ENCODE measurements around the gene RALGAPA2. TPM values are rescaled to one million over a fixed set of nuclear protein-coding genes. Genes with fewer than 3 reads are reported as not detected.

RALGAPA2 gene
- total RNA-seq, 4 donors from 2014 or later = 13.3 to 29.8 (median 23.6) TPM

DNA sequence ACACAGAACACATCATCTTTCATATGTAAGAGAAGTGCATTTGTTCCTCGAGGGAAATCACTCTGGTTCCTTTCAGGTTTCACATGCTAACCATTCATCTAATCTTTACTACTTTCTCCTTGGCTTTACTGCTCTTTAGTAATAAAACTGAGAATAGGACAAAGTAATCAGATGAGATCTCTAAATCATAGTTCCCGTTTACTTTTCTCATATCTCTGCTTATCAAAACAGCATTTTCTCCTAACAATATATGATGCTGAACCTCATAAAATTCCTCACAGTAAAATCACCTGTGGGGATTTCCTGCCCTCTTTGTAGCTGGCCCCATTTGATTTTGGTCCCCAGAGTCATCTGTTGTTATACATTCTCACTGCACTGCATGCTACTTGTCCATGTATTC, 100.2 kb downstream of the RALGAPA2 start:
- Histone ChIP-seq H3K4me3 (no peak overlapping the region), H3K4me1 (peaks cover 0 to 10% (median 0%) of the 10 kb centered on the region in 3 donors), H3K27me3 (no peaks in the 10 kb centered on the region), H3K36me3 (peaks cover 0 to 66% (median 0%) of the 10 kb centered on the region in 3 donors), H3K9me3 (no peaks in the 10 kb centered on the region), H3K27ac (no peak overlapping the region)
- no peak for TF ChIP-seq POLR2A (IDR thresholded peaks at IDR 0.05)
- TF ChIP-seq, protein P1, sequence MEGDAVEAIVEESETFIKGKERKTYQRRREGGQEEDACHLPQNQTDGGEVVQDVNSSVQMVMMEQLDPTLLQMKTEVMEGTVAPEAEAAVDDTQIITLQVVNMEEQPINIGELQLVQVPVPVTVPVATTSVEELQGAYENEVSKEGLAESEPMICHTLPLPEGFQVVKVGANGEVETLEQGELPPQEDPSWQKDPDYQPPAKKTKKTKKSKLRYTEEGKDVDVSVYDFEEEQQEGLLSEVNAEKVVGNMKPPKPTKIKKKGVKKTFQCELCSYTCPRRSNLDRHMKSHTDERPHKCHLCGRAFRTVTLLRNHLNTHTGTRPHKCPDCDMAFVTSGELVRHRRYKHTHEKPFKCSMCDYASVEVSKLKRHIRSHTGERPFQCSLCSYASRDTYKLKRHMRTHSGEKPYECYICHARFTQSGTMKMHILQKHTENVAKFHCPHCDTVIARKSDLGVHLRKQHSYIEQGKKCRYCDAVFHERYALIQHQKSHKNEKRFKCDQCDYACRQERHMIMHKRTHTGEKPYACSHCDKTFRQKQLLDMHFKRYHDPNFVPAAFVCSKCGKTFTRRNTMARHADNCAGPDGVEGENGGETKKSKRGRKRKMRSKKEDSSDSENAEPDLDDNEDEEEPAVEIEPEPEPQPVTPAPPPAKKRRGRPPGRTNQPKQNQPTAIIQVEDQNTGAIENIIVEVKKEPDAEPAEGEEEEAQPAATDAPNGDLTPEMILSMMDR (IDR thresholded peaks at IDR 0.05) = no peak
- WGBS, 2 donors = 61 to 69% methylated on average over 2 of the region's 2 CpGs
- intact Hi-C loops (cut with DNase I) = no loop called here
- no peak for DNase-seq

DNA sequence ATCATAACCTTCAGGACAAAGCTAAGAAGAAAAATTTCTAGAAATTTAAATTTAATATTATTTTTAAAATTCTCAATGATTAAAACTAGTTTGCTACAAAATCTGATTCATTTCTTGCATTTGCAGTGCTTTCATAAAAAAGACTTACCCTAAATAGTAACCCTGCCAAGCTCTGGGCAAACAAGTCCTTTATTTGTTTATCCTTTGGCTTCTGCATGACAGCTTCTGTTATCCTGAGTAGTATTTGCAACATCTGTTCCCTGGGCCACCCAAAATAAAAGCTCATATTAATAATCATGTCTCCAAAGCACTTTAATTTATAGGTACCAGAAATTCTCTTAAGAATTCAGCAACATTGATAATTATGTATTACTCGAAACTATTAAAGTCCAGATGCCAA, 101.3 kb downstream of the RALGAPA2 start:
- H3K4me3 ChIP-seq = no peak overlapping the region
- no peak for TF ChIP-seq POLR2A (IDR thresholded peaks at IDR 0.05)
- TF ChIP-seq, protein P1 (IDR thresholded peaks at IDR 0.05) = no peak
- H3K4me1 ChIP-seq = peaks cover 0 to 10% (median 0%) of the 10 kb centered on the region in 3 donors
- intact Hi-C loops (cut with DNase I) = no loop called here
- no peak for DNase-seq
- no peak overlapping the region for H3K27ac ChIP-seq
- peaks cover 0 to 55% (median 0%) of the 10 kb centered on the region in 3 donors for H3K36me3 ChIP-seq
- H3K27me3 ChIP-seq = no peaks in the 10 kb centered on the region
- 78 to 79% methylated on average over 1 of the region's 1 CpG for WGBS, 2 donors
- H3K9me3 ChIP-seq = no peaks in the 10 kb centered on the region

DNA sequence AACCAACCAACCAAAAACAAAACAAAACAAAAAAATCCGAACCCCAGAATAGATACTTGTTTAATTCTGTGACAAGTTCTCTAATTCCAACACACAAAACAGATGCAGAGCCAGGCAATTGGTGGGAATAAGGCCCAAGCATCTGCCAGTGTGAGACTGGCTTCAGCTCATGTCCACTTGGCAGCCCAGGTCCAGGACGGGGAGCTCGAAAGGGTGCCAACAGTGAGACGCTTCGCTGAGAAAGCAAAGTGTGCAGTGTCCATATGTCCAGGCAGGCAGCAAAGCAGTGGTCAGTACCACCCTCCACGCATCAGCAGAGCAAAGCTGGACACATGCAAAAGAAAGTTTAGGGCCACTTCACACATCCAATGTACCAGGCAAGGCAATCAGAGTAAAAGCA, 102.9 kb downstream of the RALGAPA2 start:
- no peak for DNase-seq
- TF ChIP-seq, protein P1 (IDR thresholded peaks at IDR 0.05) = no peak
- no peak for TF ChIP-seq POLR2A (IDR thresholded peaks at IDR 0.05)

DNA sequence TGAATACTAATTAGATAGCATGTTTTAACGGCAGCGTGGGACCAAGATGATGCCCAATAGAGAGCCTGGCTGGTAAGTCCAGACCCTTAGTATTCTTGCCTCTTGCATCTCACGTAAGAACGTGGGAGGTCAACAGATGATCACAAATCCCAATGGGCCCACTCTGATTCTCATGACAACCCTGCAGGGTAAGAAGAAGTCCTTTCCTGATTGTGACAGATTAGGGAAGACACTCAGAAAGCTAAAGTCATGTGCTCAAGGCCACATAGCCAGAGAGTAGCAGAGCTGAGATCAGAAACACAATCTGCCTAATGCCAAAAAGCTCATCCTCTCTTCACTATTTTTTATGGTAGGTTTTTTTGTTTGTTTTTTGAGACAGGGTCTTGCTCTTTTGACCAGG, 103.8 kb downstream of the RALGAPA2 start:
- Histone ChIP-seq H3K36me3 (peaks cover 0 to 49% (median 5%) of the 10 kb centered on the region in 3 donors), H3K27ac (no peak overlapping the region), H3K4me3 (no peak overlapping the region), H3K9me3 (no peaks in the 10 kb centered on the region), H3K4me1 (peaks cover 0 to 18% (median 4%) of the 10 kb centered on the region in 3 donors), H3K27me3 (no peaks in the 10 kb centered on the region)
- DNase-seq = no peak
- TF ChIP-seq, protein P1 (IDR thresholded peaks at IDR 0.05) = no peak
- TF ChIP-seq POLR2A (IDR thresholded peaks at IDR 0.05) = no peak
- intact Hi-C loops (cut with DNase I) = loop anchor here (10.0 kb wide), 1 partner anchor 216 kb away; no protein-coding TSS in a partner anchor
- WGBS, 2 donors = 89 to 90% methylated on average over 4 of the region's 4 CpGs

More for the DNA sequence above, 102.9 kb downstream of the RALGAPA2 start:
- WGBS, 2 donors = 96 to 98% methylated on average over 6 of the region's 6 CpGs
- Histone ChIP-seq H3K9me3 (no peaks in the 10 kb centered on the region), H3K27ac (no peak overlapping the region), H3K4me1 (peaks cover 0 to 10% (median 0%) of the 10 kb centered on the region in 3 donors), H3K36me3 (peaks cover 0 to 52% (median 0%) of the 10 kb centered on the region in 3 donors), H3K27me3 (no peaks in the 10 kb centered on the region), H3K4me3 (no peak overlapping the region)
- intact Hi-C loops (cut with DNase I) = loop anchor here (10.0 kb wide), 1 partner anchor 215 kb away; no protein-coding TSS in a partner anchor

DNA sequence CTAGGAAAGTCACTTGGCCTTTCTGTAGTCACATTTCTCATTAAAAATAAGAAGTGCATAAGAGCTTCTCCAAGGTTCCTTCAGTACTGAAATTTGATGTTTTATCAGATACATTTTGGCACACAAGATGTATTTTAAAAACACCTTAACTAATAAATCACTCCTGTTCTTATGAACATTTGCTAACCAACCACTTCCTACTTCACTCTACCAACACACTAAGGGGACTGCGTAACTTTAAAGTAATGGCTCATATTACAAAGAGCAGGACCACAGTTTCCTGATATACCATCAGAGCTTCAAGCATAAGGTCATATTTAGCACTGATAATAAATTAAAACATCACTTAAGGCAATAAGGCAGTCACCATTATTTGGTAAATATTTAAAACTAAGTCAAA, 104.4 kb downstream of the RALGAPA2 start:
- H3K9me3 ChIP-seq = no peaks in the 10 kb centered on the region
- 94 to 95% methylated on average over 1 of the region's 1 CpG for WGBS, 2 donors
- no peak for DNase-seq
- H3K4me3 ChIP-seq = no peak overlapping the region
- H3K36me3 ChIP-seq = peaks cover 0 to 43% (median 5%) of the 10 kb centered on the region in 3 donors
- TF ChIP-seq, protein P1 (IDR thresholded peaks at IDR 0.05) = no peak
- TF ChIP-seq POLR2A (IDR thresholded peaks at IDR 0.05) = no peak
- H3K27ac ChIP-seq = no peak overlapping the region
- no peaks in the 10 kb centered on the region for H3K27me3 ChIP-seq
- intact Hi-C loops (cut with DNase I) = loop anchor here (10.0 kb wide), 1 partner anchor 217 kb away; no protein-coding TSS in a partner anchor
- peaks cover 0 to 21% (median 4%) of the 10 kb centered on the region in 3 donors for H3K4me1 ChIP-seq
